Skeletal muscle tissue (tissue), 4 donors: ENCODE measurements around the gene SYK. TPM values are rescaled to one million over a fixed set of nuclear protein-coding genes. Genes with fewer than 3 reads are reported as not detected.
A peak's percentile ranks its signal among the peaks of the same experiment; 100 is the strongest.
"Not testable (repeated sequence)": the region's sequence is repeated elsewhere in the genome, so short reads cannot be mapped to it uniquely, and the experiment has no call there.

Source experiments
- H3K27ac ChIP-seq: one replicate; pipeline ENCODE4 v1.7.0; 2013; ENCODE audit warnings: mild to moderate bottlenecking, low read depth, low read length, inconsistent platforms
- H3K27me3 ChIP-seq, 3 donors: one replicate each; pipeline ENCODE4 v1.7.0; 2013; ENCODE audit warnings: low read length in 3 of 3; ENCODE audit not compliant: control insufficient read depth in 3 of 3, insufficient read depth in 3 of 3
- H3K36me3 ChIP-seq, 3 donors: one replicate each; pipeline ENCODE4 v1.7.0; 2013; ENCODE audit warnings: low read length in 3 of 3; ENCODE audit not compliant: control insufficient read depth in 3 of 3, insufficient read depth in 3 of 3
- H3K4me1 ChIP-seq, 3 donors: one replicate each; pipeline ENCODE4 v1.7.0; 2013; ENCODE audit warnings: low read length in 3 of 3, mild to moderate bottlenecking in 3 of 3; ENCODE audit not compliant: control insufficient read depth in 3 of 3, insufficient read depth in 3 of 3
- H3K4me3 ChIP-seq, 3 donors: one replicate each; pipeline ENCODE4 v1.7.0; 2013; ENCODE audit warnings: low read length in 3 of 3
- H3K9ac ChIP-seq, 3 donors: one replicate each; pipeline ENCODE4 v1.7.0; 2013; ENCODE audit warnings: low read length in 3 of 3, mild to moderate bottlenecking in 3 of 3, moderate library complexity in 2 of 3, low read depth in 1 of 3
- H3K9me3 ChIP-seq, 3 donors: one replicate each; pipeline ENCODE4 v1.7.0; 2013; ENCODE audit warnings: low read length in 3 of 3; ENCODE audit not compliant: control insufficient read depth in 3 of 3
- total RNA-seq: library from RNA; depleted of rRNA; stranded (reverse); fragments of >200 nt; gene quantifications from one replicate; pipeline ENCODE4 v1.2.3, GENCODE V29; 2014
- donor health status: Osteomylitis.

SYK gene
- 4.7 TPM for total RNA-seq

DNA sequence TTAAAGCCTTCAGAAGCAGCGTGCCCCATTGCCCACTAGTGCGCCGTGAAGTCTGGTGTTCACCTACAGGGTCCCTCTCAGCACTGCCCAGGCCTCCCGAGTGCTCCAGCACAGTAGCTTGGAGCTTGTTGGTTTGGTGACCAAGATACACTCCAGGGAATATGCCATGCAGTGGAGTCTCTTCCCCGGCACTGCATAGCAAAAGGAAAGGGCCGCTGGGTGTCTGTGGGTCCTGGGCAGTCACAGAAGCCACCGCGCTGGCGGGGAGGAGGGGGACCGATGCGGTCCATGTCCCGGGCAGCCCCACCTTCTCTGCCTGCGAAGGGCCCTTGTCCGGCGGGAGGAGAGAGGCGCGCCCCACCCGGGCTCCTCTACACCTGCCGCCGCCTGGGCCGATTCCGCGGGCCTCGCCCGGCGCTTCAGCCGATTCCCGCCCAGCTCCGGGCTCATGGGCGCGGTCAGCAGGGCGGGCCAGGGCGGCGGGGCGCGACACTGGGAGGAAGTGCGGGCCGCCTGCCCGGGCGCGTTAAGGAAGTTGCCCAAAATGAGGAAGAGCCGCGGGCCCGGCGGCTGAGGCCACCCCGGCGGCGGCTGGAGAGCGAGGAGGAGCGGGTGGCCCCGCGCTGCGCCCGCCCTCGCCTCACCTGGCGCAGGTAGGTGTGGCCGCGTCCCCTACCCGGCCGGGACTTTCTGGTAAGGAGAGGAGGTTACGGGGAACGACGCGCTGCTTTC, at the start of gene SYK:
Gene SYK (plus strand): TSS at position 579 of the 732 bp plus-strand sequence. CDS start 42,080 bp downstream, outside the sequence.
- Histone ChIP-seq H3K27me3 (peaks cover 24 to 32% (median 29%) of the 10 kb centered on the region in 3 donors), H3K27ac (peak within 1 kb of the TSS; percentile 78), H3K4me1 (peaks cover 5 to 10% (median 8%) of the 10 kb centered on the region in 3 donors), H3K9ac (peak within 1 kb of the TSS in 2 of 3 donors; percentile 52 to 54), H3K36me3 (no peaks in the 10 kb centered on the region), H3K9me3 (no peaks in the 10 kb centered on the region), H3K4me3 (peak within 1 kb of the TSS; percentile 41 to 45 (median 43))

DNA sequence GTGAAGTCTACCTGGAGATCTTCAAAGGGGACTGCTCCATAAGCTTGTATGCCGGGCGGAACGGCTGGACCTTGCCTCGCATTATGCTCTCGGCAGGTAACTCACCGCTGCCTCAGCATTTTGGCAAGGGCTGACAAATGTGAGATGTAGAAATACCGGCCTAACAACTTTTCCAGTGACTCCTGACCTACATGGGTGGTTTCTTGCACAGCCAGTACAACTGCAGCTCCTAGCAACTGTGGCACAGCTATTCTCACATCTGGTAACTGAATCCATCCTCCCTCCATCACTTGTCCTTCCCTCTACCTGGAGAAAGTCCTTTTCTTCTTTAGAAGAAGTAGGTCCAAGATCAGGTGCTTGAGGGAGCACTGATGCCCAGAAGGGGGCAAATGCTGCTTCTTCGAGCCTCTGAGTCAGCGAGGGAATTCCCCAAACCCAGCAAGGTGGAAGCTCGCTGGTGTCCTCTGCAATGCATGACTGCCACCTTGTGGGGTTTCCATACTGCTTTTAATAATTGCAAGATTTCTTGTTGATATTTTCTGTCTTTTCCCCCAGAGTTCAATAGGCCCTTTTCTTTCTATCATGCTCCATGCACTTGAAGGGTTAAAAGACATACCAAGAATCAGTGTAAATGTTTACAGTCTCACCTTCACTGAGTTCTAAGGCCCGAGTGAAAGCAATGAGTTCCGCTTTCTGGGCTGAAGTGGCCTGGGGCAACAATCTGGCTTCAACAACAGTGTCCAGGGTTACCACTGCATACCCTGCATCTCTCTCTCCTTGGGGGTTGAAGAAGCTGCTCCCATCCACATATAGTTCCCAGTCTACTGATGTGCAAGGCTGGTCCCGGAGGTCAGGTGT, 45.9 kb upstream of the SYK start:
- H3K4me1 ChIP-seq, H3K27ac ChIP-seq, H3K4me3 ChIP-seq, H3K27me3 ChIP-seq, H3K36me3 ChIP-seq, H3K9ac ChIP-seq, H3K9me3 ChIP-seq: not testable (repeated sequence)

DNA sequence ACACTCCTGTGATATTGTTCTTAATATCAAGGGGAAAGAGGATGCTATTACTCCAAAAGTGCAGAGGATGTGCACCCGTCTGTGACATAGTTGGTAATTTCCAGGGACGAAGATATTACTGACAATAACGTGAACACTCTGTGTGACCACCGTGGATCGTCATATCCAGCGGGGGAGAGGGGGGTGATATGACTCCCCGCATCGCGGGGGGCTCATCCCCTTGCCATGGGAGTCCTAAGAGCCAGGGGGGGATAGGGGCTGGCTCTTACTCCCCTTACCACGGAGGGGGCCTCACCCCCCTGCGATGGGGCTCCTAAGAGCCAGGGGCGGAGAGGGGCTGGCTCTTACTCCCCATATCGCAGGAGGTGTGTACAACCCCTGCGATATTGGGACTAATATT, 41.0 kb upstream of the SYK start:
- not testable (repeated sequence) for H3K27me3 ChIP-seq, H3K4me3 ChIP-seq, H3K4me1 ChIP-seq, H3K9me3 ChIP-seq, H3K36me3 ChIP-seq, H3K27ac ChIP-seq, H3K9ac ChIP-seq

DNA sequence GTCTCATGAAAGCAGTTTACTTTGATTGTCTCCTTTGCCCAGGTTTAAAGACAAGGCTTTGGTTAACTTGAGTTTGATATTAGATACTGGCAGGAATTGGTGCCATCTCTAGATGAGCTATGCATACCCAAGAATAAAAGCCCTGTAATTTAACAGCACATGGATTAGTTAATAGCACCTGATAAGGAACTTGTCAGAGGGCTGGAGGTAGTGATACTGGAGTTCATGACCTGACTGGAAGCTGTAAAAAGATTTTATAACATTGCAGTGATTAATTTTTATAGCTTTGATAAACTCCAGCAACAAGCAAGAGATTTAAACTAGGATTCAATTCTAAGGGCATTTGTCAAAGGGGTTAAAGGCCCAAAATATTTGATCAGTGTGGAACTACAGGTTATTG, 34.9 kb upstream of the SYK start:
- Histone ChIP-seq H3K4me3 (no peak overlapping the region), H3K27me3 (no peaks in the 10 kb centered on the region), H3K36me3 (no peaks in the 10 kb centered on the region), H3K9me3 (no peaks in the 10 kb centered on the region), H3K9ac (no peak overlapping the region), H3K27ac (no peak overlapping the region), H3K4me1 (no peaks in the 10 kb centered on the region)

DNA sequence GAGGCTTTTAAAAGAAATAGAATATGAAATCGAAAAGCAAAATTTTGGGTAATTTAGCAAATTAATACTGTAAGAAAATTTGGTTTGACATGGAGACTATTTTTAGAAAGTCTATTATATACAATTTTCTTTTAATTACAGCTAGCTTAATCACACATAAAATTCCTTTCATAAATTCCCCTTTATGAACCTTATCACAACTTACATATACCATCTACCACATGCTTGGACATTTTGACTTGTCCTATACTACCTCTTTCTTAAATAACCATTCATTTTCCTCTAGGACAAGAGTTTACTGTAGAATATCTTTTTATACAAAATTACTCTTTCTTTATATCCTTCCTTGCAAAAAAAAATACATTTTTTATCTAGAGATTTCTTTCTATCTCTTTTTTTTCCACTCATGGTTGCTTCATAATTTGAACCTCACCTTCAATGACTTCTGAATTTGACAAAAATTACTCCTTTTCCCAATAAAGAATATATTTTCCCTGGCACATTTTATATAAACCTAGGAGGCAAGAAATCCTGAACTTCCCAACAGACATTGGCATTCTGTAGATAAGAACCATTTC, 34.0 kb upstream of the SYK start:
- Histone ChIP-seq H3K27me3 (no peaks in the 10 kb centered on the region), H3K9ac (no peak overlapping the region), H3K4me1 (no peaks in the 10 kb centered on the region), H3K27ac (no peak overlapping the region), H3K4me3 (no peak overlapping the region), H3K36me3 (no peaks in the 10 kb centered on the region), H3K9me3 (no peaks in the 10 kb centered on the region)

DNA sequence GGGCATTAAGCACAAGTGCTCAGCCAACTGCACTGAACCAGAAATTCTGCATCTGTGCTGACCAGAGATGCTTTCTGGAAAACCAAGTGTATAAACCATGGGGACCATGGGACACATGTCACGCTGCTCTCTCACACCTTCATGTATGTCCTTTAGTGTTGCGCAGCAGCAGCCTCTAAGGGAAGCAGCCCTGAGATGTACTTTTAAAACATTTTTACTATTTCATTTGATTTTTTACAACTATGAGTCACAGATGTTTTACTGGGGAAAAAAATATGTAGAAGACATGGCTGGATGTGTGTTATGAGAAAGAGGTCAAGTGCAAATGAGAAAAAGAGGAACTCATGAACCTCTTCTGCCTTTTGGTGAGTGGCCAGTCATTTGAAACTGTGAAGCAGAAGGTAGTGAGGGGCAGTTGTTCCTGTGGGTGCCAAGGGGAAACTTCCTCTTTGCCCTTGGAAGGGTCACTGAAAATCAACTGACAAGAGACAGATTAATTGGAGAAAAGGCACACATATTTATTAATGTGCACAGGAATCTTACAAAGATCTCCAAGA, 31.4 kb upstream of the SYK start:
- Histone ChIP-seq H3K36me3 (no peaks in the 10 kb centered on the region), H3K27ac (no peak overlapping the region), H3K9me3 (no peaks in the 10 kb centered on the region), H3K9ac (no peak overlapping the region), H3K27me3 (no peaks in the 10 kb centered on the region), H3K4me3 (no peak overlapping the region), H3K4me1 (no peaks in the 10 kb centered on the region)

DNA sequence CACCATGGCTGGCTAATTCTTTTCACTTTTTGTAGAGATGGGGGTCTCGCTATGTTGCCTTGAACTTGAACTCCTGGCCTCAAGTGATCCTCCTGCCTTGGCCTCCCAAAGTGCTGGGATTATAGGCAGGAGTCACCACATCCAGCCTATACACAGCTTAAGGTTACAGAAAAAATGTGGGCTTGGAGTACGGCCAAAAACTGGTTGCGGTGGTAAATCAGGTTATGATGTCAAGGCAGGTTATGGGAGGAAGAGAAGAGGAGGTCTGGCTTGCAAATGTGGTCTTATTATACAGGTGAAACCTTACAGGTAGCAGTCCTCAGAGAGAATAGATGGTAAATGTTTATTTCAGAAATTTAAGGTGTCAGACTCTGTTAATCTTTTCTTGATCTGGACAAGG, 30.7 kb upstream of the SYK start:
- Histone ChIP-seq H3K9me3 (no peaks in the 10 kb centered on the region), H3K36me3 (no peaks in the 10 kb centered on the region), H3K4me1 (no peaks in the 10 kb centered on the region), H3K4me3 (no peak overlapping the region), H3K27ac (no peak overlapping the region), H3K9ac (no peak overlapping the region), H3K27me3 (no peaks in the 10 kb centered on the region)

DNA sequence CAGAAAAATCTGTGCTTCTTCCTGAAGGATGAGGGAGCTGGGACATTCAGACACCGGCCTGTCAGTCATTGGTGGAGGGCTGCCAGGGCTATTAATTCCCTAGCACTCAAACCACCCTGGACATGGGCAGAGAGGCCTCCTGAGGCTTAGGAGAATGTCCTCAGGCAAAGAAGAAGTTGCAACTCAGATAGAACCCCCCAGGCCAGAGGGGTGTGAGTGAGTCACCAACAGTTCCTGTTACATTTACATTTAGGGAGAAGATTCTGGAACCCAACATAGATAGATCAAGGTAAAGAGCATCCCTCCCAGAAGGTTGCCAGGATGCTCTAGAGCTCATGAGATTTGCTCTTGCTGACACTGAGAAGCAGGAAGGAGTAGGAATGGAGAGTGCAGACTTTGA, 29.2 kb upstream of the SYK start:
- Histone ChIP-seq H3K4me1 (no peaks in the 10 kb centered on the region), H3K4me3 (no peak overlapping the region), H3K27me3 (no peaks in the 10 kb centered on the region), H3K27ac (no peak overlapping the region), H3K9ac (no peak overlapping the region), H3K9me3 (no peaks in the 10 kb centered on the region), H3K36me3 (no peaks in the 10 kb centered on the region)

DNA sequence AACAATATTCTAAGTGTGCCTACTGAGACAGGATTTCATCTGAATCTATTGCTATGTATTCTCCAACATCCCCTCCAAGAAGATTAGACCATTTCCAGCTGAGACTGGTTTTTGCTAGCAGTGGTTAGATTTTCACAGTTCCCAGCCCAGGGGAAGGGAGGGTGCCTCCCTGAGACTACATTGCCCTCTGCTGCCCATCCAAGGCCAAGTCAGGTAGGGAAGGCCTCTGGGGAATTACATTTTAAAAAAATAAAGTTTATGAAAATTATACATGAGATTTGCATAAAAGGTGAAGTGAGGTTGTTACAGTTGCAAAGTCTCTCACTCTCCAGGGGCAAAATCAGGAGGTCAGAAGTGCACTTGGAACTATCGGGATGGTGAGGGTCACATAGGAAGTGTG, 28.0 kb upstream of the SYK start:
- Histone ChIP-seq H3K36me3 (no peaks in the 10 kb centered on the region), H3K27ac (no peak overlapping the region), H3K27me3 (no peaks in the 10 kb centered on the region), H3K9ac (no peak overlapping the region), H3K4me1 (no peaks in the 10 kb centered on the region), H3K4me3 (no peak overlapping the region), H3K9me3 (no peaks in the 10 kb centered on the region)

DNA sequence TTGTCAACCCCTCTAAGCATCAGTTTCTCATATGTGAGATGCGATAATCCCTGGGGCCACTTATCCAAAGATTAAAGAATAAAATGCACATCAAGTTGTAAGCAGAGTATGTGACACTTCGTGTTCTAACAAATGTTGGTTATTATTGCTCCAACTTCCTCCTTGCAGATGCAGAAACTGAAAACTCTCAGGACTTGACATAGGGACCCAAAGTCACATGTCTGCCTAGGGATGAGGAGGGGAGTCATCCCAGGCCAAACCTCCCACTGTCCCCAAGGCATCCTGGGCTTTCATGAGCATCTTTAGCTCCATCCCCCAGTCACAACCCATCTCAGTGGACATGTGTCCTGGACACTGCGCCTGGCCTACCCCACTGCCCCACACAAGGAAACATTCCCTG, 27.5 kb upstream of the SYK start:
- H3K27ac ChIP-seq = no peak overlapping the region
- no peaks in the 10 kb centered on the region for H3K4me1 ChIP-seq
- H3K9me3 ChIP-seq = no peaks in the 10 kb centered on the region
- no peak overlapping the region for H3K4me3 ChIP-seq
- no peak overlapping the region for H3K9ac ChIP-seq
- H3K36me3 ChIP-seq = no peaks in the 10 kb centered on the region
- H3K27me3 ChIP-seq = no peaks in the 10 kb centered on the region
